ENCODE data around the gene TADA3. TPM values are rescaled to one million over a fixed set of nuclear protein-coding genes. Genes with fewer than 3 reads are reported as not detected.

Gene TADA3
- total and polyA plus RNA-seq, 2 experiments from 2014 or later, result 29.1 to 61.7 TPM

GRCh38 chr3:9747267-9747666 is 45.0 kb downstream of the TADA3 start:
- Histone ChIP-seq H3K27ac (ENCODE audit: low read depth) (no peak overlapping the region), H4K20me1 (replicated peaks; ENCODE audit: insufficient read depth) (no peaks in the 10 kb centered on the region), H3K36me3 (ENCODE audit: insufficient read depth) (peaks cover 29% of the 10 kb centered on the region), H3K4me2 (no peak overlapping the region), H3K4me1 (ENCODE audit: insufficient read depth) (peaks cover 9% of the 10 kb centered on the region; the same call in 1 of the 2 replicates), H3K4me3 (no peak overlapping the region), H3K79me2 (replicated peaks; ENCODE audit: insufficient read depth) (peaks cover 12% of the 10 kb centered on the region), H2AFZ (no peak overlapping the region), H3K27me3 (ENCODE audit: insufficient read depth) (no peaks in the 10 kb centered on the region), H3F3A (replicated peaks; ENCODE audit: low read depth) (peaks cover 20% of the 10 kb centered on the region), H3K9me2 (ENCODE audit: insufficient read depth) (no peaks in the 10 kb centered on the region; the same call in 1 of the 2 replicates)
- H3K27ac Mint-ChIP-seq, result no peak overlapping the region
- H3K9me3 Mint-ChIP-seq, result no peaks in the 10 kb centered on the region
- peaks cover 3% of the 10 kb centered on the region; the same call in 2 of the 3 replicates for H3K4me1 Mint-ChIP-seq
- no peak for DNase-seq (ENCODE audit: low spot score)
- no peak for TF ChIP-seq NANOG (IDR thresholded peaks at IDR 0.05; ENCODE audit: borderline replicate concordance)
- no peak for TF ChIP-seq JUNB (IDR thresholded peaks at IDR 0.05; ENCODE audit: unreplicated experiment)
- TF ChIP-seq ZNF331 (CRISPR knock-in tag; IDR thresholded peaks at IDR 0.05; ENCODE audit: low read depth), result no peak
- no peak for TF ChIP-seq EZH2 (IDR thresholded peaks at IDR 0.05; ENCODE audit: low read depth, unreplicated experiment)
- TF ChIP-seq ZNF114 (CRISPR knock-in tag; IDR thresholded peaks at IDR 0.05), result no peak
- no peak for TF ChIP-seq ETS1 (IDR thresholded peaks at IDR 0.05)
- no peak for TF ChIP-seq STAT1 (IDR thresholded peaks at IDR 0.05; ENCODE audit: unreplicated experiment)
- no peak for ATAC-seq
- H3K27me3 Mint-ChIP-seq (ENCODE audit: insufficient read depth, low read depth, poor library complexity), result peaks cover 11% of the 10 kb centered on the region
- H3K36me3 Mint-ChIP-seq (ENCODE audit: low read depth), result peaks cover 80% of the 10 kb centered on the region
- H3K4me3 Mint-ChIP-seq, result no peak overlapping the region

- H2AFZ ChIP-seq, result no peak overlapping the region
- TF ChIP-seq POLR2AphosphoS5 (IDR thresholded peaks at IDR 0.05; ENCODE audit: low read depth) (no peak), CTCF (conservative IDR thresholded peaks at IDR 0.05; ENCODE audit: low read depth in 2 of 2) (no peak), STAT1 (IDR thresholded peaks at IDR 0.05; ENCODE audit: unreplicated experiment) (no peak), NANOG (IDR thresholded peaks at IDR 0.05; ENCODE audit: borderline replicate concordance) (no peak), EZH2phosphoT487 (IDR thresholded peaks at IDR 0.05; ENCODE audit: unreplicated experiment) (no peak), ZNF114 (CRISPR knock-in tag; IDR thresholded peaks at IDR 0.05) (no peak), ZNF331 (CRISPR knock-in tag; IDR thresholded peaks at IDR 0.05; ENCODE audit: low read depth) (no peak), EZH2 (IDR thresholded peaks at IDR 0.05; ENCODE audit: low read depth, unreplicated experiment) (no peak), REST (IDR thresholded peaks at IDR 0.05; ENCODE audit: unreplicated experiment) (no peak)
These were observed 45.9 kb downstream of the TADA3 start for GRCh38 chr3:9746330-9746729.

More at GRCh38 chr3:9746330-9746729, 45.9 kb downstream of the TADA3 start:
- Histone ChIP-seq H3K4me1 (ENCODE audit: insufficient read depth) (peaks cover 9% of the 10 kb centered on the region; the same call in 1 of the 2 replicates), H3K27me3 (ENCODE audit: insufficient read depth) (no peaks in the 10 kb centered on the region), H3F3A (replicated peaks; ENCODE audit: low read depth) (peaks cover 20% of the 10 kb centered on the region), H3K79me2 (replicated peaks; ENCODE audit: insufficient read depth) (peaks cover 11% of the 10 kb centered on the region), H4K20me1 (replicated peaks; ENCODE audit: insufficient read depth) (no peaks in the 10 kb centered on the region), H3K4me3 (no peak overlapping the region), H3K9me2 (ENCODE audit: insufficient read depth) (no peaks in the 10 kb centered on the region; the same call in 1 of the 2 replicates), H3K4me2 (no peak overlapping the region), H3K36me3 (ENCODE audit: insufficient read depth) (peaks cover 27% of the 10 kb centered on the region), H3K27ac (ENCODE audit: low read depth) (no peak overlapping the region)
- Mint-ChIP-seq H3K36me3 (ENCODE audit: low read depth) (peaks cover 80% of the 10 kb centered on the region), H3K4me3 (no peak overlapping the region), H3K9me3 (no peaks in the 10 kb centered on the region), H3K27me3 (ENCODE audit: insufficient read depth, low read depth, poor library complexity) (peaks cover 11% of the 10 kb centered on the region), H3K27ac (no peak overlapping the region), H3K4me1 (peaks cover 3% of the 10 kb centered on the region; the same call in 2 of the 3 replicates)
- DNase-seq (ENCODE audit: low spot score) (no peak), ATAC-seq (no peak)

All from GM23338 (cell line).